Glomerular visceral epithelial cell (primary cell): Measurements from ENCODE around the gene RAB26.

ENCODE experiments used
- DNase-seq: peaks from one replicate; pipeline ENCODE4 v3.0.0-alpha.2; 2016; ENCODE audit errors: extremely low spot score

The RAB26 gene

GRCh38 chr16:2142942-2143877 lies 5.2 kb upstream of the RAB26 start:
- no peak for DNase-seq

DNA sequence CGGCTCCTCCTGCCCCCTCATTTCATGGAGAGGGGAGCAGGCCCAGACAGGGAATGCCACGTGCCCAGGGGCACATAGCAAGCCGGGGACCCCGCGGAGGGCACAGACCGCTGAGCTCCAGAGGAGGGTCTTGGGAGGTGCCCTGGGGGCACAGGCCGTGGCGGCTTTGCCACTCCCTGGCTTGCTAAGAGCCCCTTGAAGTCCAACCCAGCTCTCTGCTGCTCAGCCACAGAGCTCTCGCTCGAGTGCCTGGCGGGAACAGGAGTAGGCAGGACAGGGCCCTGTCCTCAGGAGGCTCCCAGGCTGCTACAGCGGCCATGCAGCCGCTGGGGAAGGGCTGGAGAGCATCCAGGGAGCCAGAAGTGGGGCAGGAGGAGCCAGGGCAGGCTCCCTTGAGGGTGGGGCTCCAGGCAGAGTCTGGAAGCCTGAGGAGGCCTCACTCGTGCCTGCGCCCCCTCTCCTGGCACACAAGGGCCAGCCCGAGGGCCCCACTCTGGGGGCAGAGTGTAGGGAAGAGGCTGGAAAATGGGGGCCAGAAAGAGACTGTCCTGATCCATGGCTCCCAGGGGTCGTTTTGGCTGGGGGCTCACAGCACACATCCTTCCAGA lies 4.4 kb upstream of the RAB26 start:
- DNase-seq = no peak

DNA sequence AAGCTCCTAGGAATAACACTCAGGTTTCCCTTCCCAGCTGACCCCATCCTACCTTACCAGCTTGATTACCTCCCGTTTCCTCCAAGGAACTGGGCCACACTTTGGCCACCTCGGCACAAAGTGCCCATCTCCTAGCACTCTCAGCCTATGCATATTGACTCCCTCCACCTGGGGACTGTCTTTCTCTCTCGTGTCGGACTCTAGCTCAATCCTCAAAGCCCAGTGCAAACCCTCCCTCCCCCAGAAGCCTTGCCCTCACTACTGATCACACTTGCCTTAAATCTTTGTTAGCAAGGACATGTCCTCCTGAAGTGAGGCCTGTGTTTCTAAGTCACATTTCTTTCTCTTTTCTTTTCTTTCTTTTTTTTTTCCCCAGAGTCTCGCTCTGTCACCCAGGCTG lies 2.6 kb upstream of the RAB26 start:
- DNase-seq = no peak

DNA sequence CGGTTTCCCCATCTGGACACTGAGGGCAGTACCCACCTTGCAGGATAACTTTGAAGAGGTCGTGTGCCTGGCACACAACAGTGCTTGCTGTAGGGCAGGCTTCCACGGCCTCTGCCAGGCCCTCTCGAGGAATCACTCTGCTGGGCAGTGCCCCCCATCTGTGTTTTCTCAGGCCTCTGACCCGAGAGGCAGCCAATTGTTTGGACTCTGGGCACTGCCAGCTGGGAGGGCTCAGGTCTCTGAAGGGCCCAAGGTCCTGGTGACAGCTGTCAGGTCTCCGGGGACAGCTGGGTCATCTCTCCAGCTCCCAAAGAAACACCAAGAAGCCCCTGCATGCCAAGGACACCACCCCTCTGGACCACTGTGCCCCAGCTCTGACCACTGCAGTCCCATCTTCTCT lies 1.0 kb upstream of the RAB26 start:
- no peak for DNase-seq

DNA sequence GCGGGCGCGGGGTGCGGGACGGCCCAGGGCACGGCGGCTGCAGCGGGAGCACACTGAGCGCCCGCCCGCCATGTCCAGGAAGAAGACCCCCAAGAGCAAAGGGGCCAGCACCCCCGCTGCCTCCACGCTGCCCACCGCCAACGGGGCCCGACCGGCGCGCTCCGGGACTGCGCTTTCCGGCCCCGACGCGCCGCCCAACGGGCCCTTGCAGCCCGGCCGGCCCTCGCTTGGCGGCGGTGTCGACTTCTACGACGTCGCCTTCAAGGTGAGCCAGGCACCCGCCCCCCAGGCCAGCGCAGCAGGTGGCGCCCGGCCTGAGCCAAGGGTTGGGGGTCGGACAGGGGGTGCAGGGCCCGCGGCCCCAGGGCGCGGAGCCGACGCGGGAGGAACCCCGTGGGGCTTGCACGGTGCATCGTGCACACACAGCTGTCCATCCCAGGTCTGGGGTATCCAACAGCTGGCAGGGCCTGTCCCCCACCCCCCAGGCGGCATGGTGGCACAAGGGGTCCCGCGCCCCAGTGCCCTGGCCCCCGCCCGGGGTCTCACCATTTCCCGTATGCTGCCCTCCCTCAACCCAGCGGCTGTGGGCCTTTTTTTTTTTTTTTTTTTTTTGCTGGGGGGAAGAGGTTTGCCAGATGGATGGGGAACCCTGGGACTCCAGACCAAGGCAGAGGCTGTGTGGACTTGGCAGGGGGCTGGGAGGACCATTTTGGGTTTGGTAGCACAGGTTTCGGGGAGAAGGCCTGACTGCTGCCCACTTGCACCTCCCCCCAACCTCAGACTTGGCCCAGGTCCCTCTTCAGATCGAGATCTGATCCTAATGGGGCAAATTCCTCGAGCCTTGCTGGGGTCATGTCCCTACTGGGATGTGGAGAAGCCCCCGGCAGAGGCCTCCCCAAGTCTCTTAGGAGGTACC lies 547 bp downstream of the RAB26 start:
- DNase-seq = peak; percentile 18

DNA sequence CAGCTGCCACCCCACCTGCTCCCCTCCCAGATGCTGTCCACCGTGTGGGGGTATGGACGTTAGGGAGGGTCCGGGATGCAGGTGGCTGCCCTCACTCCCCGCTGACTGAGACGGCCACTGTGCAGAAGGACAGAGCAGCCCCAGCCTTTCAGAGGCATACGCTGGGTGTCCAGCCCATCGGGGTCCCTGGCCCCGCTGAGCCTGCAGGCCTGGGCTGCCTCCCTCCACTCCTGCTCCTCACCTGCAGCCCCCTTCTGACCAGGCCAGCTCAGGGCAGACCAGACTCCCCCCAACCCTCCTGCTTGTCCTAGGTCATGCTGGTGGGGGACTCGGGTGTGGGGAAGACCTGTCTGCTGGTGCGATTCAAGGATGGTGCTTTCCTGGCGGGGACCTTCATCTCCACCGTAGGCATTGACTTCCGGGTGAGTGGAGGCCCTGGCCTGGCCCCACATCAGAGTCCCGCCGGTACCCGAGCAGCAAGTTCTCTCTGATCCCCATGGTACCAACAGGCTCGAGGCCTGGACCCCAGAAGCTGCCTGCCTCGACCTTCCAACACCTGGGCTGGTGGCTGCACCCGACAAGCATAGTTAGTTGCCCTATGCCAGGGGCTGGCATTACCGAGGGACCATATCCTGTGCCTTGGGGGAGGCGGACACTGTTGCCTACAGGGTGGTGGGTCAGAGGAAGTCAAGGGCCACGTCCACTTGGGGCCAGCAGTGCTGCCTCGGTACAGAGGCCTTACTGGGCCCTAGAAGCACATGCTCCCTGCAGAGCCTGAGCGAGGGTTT lies 1.4 kb downstream of the RAB26 start:
- DNase-seq = peak; percentile 12

DNA sequence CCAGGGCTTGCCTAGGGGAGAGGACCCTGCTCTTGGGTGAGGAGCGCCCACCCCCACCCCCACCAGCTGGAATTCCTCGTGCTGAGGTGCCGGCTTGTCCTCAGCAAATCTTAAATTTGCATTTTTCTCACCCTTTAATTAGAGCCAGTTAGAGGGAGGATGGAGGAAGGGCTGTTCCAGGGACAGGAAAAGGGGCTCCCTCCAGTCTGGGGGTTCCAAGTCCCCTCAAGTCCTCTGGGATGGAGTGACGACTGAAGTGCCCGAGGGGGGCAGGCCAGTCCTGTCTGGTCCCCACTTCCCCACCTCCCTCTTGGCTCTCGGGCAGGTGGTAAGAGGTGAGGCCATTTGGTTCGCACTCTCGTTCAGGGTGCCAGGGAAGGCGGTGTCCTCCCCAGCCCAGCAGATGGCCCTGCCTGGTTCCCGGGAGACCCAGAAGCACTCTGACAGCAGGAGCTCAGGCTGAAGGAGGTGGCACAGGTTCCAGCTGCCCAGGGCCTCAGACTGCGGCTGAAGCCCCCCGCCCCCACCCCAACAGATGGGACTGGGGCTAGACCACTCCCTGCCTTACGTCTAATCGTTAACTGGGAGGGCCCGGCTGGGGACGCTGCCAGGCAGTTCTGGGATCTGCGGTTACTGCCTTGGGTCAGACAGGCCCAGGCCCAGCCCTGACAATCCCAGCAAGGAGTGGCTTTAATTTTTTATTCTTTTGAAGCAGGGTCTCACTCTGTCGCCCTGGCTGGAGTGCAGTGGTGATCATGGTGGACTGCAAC lies 2.2 kb downstream of the RAB26 start:
- peak; percentile 44 for DNase-seq

DNA sequence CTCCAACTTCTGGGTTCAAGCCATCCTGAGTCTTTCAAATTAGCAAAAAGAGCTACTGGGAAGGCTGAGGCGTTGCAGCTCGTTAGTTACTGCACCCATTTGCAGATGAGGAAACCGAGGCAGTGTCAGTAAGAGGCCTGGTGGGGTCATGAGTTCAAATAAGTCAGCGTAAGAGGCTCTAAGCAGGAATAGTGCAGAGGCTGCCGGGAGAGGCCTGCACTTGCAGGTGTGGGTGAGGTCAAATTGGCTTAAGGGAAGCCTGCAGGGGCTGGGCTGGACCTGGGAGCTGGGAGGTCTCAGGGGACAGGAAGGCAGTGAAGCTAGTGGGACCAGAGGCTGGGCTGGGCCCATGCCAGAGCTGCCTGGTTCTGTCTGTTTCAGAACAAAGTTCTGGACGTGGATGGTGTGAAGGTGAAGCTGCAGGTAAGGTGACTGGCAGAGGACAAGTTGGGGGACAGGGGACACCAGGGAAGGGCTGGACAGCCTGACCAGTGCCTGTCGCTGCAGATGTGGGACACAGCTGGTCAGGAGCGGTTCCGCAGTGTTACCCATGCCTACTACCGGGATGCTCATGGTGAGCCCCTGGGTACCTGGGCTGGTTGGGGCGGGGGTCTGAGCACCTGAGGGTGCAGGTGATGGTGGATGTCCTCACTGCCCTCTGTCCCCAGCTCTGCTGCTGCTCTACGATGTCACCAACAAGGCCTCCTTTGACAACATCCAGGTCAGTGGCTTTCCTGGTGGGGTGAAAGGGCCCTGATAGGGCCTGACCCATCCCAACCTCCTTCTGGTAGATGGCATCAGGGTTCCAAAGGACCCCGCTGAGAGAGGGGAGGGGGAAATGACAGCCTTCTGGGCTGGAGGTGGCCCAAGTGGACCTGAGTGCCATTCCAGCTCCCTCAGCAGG lies 3.0 kb downstream of the RAB26 start:
- DNase-seq = no peak

GRCh38 chr16:2152695-2153506 lies 4.5 kb downstream of the RAB26 start:
- peak; percentile 30 for DNase-seq

- peak; percentile 23 for DNase-seq
These were observed 6.2 kb downstream of the RAB26 start for GRCh38 chr16:2154533-2155090.

DNA sequence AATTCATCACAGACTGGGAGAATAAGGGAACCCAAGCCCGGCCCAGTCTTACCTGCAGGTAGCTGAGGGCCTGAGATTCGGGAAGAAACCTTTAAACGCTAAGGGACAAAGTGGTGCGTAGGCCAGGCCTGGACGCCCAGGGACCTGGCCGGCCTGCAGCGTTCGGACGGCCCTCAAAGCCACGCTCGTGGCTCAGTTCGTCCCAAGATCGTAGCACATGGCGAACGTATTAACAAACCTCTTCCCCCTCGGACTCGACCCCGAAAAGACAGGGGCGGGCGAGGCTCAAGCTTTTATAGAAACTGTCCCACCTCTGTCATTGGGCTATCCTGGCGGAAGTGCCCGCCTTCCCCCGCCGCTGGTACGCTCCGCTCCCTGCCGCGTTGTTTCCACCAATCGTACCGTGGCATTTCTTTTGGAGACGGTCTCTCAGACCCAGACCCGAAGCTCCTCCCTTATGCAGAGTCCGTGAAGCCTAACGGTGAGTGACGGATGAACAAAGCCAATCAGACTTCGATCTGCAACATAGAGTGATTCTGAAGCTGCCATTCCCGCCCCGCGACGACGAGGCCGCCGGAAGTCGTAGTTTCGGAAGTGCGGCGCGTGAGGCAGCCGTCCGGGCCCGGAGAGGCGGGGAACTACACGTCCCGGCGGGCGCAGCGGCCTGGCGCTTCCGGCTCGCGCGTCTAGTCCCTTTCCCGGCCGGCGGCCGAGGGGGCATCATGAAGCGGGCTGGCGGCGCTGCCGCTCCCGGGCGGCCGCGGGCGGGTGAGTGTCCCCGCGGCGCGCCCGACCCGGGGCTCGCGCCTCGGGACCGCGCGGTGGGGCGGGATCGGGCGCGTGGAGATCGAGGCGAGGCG lies 6.9 kb downstream of the RAB26 start, which contains the start of gene TRAF7:
TSS of gene TRAF7 (plus strand) at position 692 of the 860 bp plus-strand sequence. CDS start 8,139 bp downstream, outside the sequence.
- DNase-seq = peak; percentile 100

DNA sequence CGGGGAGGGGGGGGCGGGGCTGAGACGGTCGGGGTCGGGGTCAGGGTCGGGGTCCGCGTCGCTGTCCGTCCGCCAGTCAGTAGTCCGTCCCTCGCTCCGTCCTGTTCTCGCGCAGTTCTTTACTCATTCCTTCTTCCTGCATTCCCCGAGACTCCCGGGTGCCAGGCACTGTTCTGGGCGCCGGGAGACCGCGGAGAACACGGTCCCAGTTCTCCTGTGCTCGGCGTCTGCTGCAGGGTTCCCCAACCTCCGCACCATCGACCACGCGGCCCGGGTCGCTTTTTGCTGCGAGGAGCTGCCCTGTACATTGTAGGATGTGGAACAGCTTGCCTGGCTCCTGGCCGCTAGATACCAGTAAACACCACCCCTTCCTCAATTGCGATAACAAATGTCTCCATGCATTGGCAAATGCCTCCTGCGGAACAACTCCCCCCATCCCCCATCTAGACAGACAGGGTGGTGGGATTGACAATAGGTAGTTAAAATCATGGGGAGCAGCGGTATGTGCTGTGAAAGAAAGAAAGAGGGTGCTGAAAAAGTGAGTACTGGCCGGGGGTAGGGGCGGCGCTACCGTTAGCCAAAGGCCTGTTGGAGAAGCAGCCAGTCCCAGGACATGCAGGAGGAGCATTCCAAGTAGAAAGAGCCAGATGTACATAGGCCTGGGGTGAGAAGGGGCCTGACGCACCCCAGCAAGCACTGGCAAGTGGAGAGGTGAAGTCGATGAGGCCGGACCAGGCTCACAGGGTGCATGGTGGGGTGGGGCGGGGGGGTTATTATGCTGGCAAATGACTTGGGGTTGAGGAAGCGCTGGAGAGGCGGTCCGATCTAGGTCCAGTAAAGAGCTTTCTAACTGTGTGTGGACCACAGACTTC lies 7.8 kb downstream of the RAB26 start:
- peak; percentile 62 for DNase-seq

GRCh38 chr16:2156849-2157224 lies 8.4 kb downstream of the RAB26 start:
- DNase-seq = no peak

DNA sequence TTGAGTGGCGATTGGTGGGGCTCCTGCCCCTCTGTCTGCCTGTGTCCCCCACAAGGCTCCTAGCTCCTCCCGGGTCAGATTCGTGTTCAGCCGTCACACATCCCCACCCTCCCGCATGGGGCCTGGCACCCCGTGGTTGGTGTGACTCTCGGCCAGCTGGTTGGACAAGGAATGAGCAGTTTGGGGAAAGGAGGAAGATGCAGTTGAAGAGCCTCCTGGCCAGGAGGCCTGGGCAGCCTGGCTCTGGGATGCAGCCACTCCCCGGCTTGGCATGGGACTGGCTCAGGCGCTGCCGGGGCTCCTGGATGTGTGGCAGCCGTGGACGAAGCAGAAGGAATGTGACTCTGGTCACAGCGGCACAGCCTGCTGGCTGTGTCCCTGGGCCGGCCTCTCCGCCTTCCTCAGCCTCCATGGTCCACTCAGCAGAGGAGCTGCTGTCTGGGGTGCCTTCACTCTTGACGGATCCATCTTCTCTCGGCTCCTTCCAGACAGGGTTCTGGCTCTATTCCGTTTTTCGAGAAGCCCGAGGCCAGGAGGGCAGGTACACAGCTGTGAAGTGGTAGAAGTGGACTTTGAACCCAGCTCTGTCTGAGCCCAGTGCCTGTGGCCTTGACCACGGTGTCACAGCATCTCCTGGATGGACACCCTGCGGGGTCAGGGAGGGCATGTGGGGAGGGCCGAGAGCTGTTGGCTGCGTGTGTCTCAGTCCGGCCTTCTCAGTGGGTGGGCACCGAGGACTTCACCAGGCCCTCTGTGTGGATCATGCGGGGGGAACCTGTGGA lies 9.2 kb downstream of the RAB26 start:
- DNase-seq = no peak

- DNase-seq = no peak
These were observed 9.8 kb downstream of the RAB26 start for GRCh38 chr16:2158262-2158638.
